Kidney (tissue), 14 donors: ENCODE measurements around the gene RBM3. TPM values are rescaled to one million over a fixed set of nuclear protein-coding genes. Genes with fewer than 3 reads are reported as not detected.

Experiments
- DNase-seq, 5 donors: peaks; one replicate each; pipeline ENCODE4 v3.0.0-alpha.2; 2013 to 2020
- FAIRE-seq: peaks from 2 replicates; lab custom pipeline; 2012; peaks lifted over from hg19 to GRCh38; lab: Jason Lieb, UNC
- H3K27ac ChIP-seq, 2 donors: one replicate each; pipeline ENCODE4 v1.7.0; 2013; ENCODE audit warnings: low read depth in 2 of 2, low read length in 2 of 2, inconsistent platforms in 1 of 2
- H3K27me3 ChIP-seq: one replicate; pipeline ENCODE4 v1.7.1; 2013; ENCODE audit warnings: low read length, inconsistent platforms; ENCODE audit not compliant: control insufficient read depth, insufficient read depth
- H3K36me3 ChIP-seq, 3 donors: one replicate each; pipeline versions ENCODE4 v1.7.0 to v1.7.1; 2013; ENCODE audit warnings: low read length in 3 of 3, control low read depth in 1 of 3, inconsistent platforms in 1 of 3; ENCODE audit not compliant: insufficient read depth in 3 of 3, control insufficient read depth in 2 of 3
- H3K4me1 ChIP-seq, 3 donors: one replicate each; pipeline versions ENCODE4 v1.7.0 to v1.7.1; 2013; ENCODE audit warnings: low read length in 3 of 3, inconsistent platforms in 1 of 3, low read depth in 1 of 3; ENCODE audit not compliant: control insufficient read depth in 2 of 3, insufficient read depth in 2 of 3
- H3K4me3 ChIP-seq, 3 donors: one replicate each; pipeline versions ENCODE4 v1.7.0 to v1.8.1; 2013; ENCODE audit warnings: low read length in 3 of 3, control low read depth in 1 of 3, inconsistent platforms in 1 of 3
- H3K9ac ChIP-seq, 3 donors: one replicate each; pipeline versions ENCODE4 v1.7.0 to v1.7.1; 2013; ENCODE audit warnings: low read length in 3 of 3, control low read depth in 1 of 3, inconsistent platforms in 1 of 3
- H3K9me3 ChIP-seq, 3 donors: one replicate each; pipeline versions ENCODE4 v1.7.0 to v1.7.1; 2013; ENCODE audit warnings: low read length in 3 of 3, control low read depth in 1 of 3, inconsistent platforms in 1 of 3; ENCODE audit not compliant: control insufficient read depth in 2 of 3, insufficient read depth in 1 of 3
- intact Hi-C: fragments of 100-400 bp; cut with DNase I; formaldehyde crosslinking; loops from one replicate; pipeline ENCODE4 v1.11.1; 2022
- polyA plus RNA-seq: library from polyadenylated mRNA; stranded (reverse); fragments of 350-450 nt; fragmentation: Illumina TruSeq; extraction: RNeasy Lipid Tissue Mini Kit (QIAGEN cat#74804); gene quantifications from one replicate; pipeline ENCODE4 v1.2.3, GENCODE V29; 2014; ENCODE audit warnings: low read depth, low replicate concordance; ENCODE audit not compliant: insufficient read depth
- total RNA-seq: library from RNA; stranded (reverse); fragmentation: NEBNext Ultra II Directional; extraction: Animal tissue kit (Norgen Biotek cat#: 25700); gene quantifications from one replicate; pipeline ENCODE4 v1.2.1, GENCODE V29; 2021
- TF ChIP-seq, protein P1 (sequence below): IDR thresholded peaks from 3 replicates; pipeline ENCODE4 v1.5.1; 2012; ENCODE audit warnings: mild to moderate bottlenecking, moderate library complexity, borderline replicate concordance; ENCODE audit not compliant: insufficient read depth; ENCODE audit errors: extremely low read depth
- donor health status: control.
- donor health status: control.
- donor health status: control.
- donor health status: control.
- donor health status: control.
- donor health status: DM: yes; HTN: yes; CAD: no.
- donor health status: Normal renal cell carcinoma (clear cell type).

Gene RBM3
- total and polyA plus RNA-seq, 2 donors from 2014 or later: 86.9 to 265 TPM

DNA sequence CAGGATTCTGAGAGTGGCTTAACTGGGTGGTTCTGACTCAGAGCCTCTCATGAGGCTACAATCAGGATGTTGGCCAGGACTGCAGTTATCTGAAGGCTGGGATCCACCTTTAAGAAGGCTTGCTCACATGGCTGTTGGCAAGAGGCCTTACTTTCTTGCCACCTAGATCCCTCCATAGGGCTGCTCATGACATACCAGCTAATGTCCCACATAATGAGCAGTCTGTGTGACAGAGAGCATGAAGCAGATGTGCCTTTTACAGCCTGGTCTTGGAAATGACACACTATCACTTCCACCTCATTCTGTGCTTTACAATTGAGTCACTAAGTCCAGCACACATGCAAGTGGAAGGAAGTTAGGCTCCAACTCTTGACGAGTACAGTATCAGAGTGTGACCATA lies 4.3 kb upstream of the RBM3 start:
- Histone ChIP-seq H3K9ac (no peak overlapping the region), H3K36me3 (no peaks in the 10 kb centered on the region), H3K9me3 (no peaks in the 10 kb centered on the region), H3K4me3 (no peak overlapping the region), H3K4me1 (no peaks in the 10 kb centered on the region), H3K27me3 (no peaks in the 10 kb centered on the region), H3K27ac (no peak overlapping the region)
- intact Hi-C loops: no loop called here
- FAIRE-seq: no peak
- DNase-seq: no peak
- TF ChIP-seq, protein P1, sequence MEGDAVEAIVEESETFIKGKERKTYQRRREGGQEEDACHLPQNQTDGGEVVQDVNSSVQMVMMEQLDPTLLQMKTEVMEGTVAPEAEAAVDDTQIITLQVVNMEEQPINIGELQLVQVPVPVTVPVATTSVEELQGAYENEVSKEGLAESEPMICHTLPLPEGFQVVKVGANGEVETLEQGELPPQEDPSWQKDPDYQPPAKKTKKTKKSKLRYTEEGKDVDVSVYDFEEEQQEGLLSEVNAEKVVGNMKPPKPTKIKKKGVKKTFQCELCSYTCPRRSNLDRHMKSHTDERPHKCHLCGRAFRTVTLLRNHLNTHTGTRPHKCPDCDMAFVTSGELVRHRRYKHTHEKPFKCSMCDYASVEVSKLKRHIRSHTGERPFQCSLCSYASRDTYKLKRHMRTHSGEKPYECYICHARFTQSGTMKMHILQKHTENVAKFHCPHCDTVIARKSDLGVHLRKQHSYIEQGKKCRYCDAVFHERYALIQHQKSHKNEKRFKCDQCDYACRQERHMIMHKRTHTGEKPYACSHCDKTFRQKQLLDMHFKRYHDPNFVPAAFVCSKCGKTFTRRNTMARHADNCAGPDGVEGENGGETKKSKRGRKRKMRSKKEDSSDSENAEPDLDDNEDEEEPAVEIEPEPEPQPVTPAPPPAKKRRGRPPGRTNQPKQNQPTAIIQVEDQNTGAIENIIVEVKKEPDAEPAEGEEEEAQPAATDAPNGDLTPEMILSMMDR: no peak

DNA sequence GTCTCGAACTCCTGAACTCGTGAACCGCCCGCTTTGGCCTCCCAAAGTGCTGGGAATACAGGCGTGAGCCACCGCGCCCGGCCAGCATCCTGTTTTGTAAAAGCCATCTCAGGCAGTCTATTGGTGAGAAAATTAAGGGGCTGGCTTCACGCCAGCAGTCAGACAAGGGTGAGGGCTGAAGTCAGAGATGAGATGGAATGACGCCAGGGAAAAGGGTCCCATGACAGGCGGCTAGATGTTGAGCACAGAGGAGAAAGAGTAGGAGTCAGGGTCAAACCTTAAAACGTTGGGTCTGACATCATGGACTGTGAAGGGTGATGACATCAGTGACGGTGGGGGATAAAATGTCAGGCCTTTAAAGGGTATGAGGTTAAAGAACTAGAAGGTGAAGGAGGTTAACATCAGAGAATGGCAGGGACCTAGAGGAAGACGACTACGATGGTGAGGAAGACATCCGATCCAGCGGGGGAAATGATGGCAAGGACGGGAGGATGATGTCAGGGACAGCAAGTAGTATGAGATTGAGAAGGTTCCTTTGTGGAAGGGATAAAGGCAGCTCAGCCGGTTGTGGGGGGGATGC lies 504 bp upstream of the RBM3 start:
- peak overlapping the region; percentile 85 to 99 for H3K27ac ChIP-seq
- no peak for FAIRE-seq
- H3K36me3 ChIP-seq: peaks cover 15 to 31% (median 15%) of the 10 kb centered on the region in 3 donors
- peak in 4 of 5 donors; percentile 12 to 83 (median 55) for DNase-seq
- TF ChIP-seq, protein P1: no peak
- intact Hi-C loops: no loop called here
- peak overlapping the region; percentile 87 to 97 (median 95) for H3K4me3 ChIP-seq
- no peaks in the 10 kb centered on the region for H3K27me3 ChIP-seq
- H3K4me1 ChIP-seq: peaks cover 0 to 14% (median 10%) of the 10 kb centered on the region in 3 donors
- peak overlapping the region; percentile 46 to 97 (median 88) for H3K9ac ChIP-seq
- no peaks in the 10 kb centered on the region for H3K9me3 ChIP-seq

DNA sequence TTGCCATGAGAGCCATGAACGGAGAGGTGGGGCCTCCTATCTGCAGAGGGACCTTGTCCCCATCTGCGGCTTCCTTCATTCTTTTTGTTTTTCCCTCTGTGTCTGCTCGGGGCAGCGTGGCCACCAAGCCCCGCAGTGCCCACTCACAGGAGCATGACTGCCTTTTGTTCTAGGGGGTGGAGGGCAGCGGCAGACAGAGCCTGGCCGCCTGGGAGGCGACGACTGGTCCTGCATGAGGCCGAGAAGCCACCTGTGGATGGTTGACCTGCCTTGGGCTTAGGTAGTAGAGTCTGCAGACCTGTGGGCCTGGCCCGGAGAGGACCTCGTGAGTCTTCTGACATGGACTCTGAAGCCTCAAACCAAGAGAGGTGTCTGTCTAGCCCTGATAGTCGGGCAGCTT lies 1.4 kb downstream of the RBM3 start:
- intact Hi-C loops: no loop called here
- TF ChIP-seq, protein P1: no peak
- no peaks in the 10 kb centered on the region for H3K27me3 ChIP-seq
- peak overlapping the region; percentile 87 to 95 (median 95) for H3K4me3 ChIP-seq
- peak overlapping the region in 1 of 2 donors; percentile 99 for H3K27ac ChIP-seq
- H3K4me1 ChIP-seq: peaks cover 0 to 14% (median 10%) of the 10 kb centered on the region in 3 donors
- DNase-seq (no peak), FAIRE-seq (no peak)
- H3K9me3 ChIP-seq: no peaks in the 10 kb centered on the region
- H3K9ac ChIP-seq: peak overlapping the region in 2 of 3 donors; percentile 87 to 97
- H3K36me3 ChIP-seq: peaks cover 15 to 32% (median 15%) of the 10 kb centered on the region in 3 donors
